GM12872 (cell line): ENCODE data around the gene WDPCP.
A peak's percentile ranks its signal among the peaks of the same experiment; 100 is the strongest.

Source experiments
- CTCF ChIP-seq: IDR thresholded peaks from 3 replicates; pipeline ENCODE4 v1.5.1; 2011; ENCODE audit warnings: low read depth, mild to moderate bottlenecking, low read length, moderate library complexity; ENCODE audit not compliant: insufficient read depth

The WDPCP gene

GRCh38 chr2:63124218-63124617 lies 464.1 kb downstream of the WDPCP start:
- TF ChIP-seq CTCF: no peak

- no peak for TF ChIP-seq CTCF
Observed at GRCh38 chr2:63122921-63123320, 465.4 kb downstream of the WDPCP start.

- 0 out of 3 replicates have a peak, but pooled peaks have one; percentile 12 for TF ChIP-seq CTCF
Observed at GRCh38 chr2:63121055-63121834, 467.0 kb downstream of the WDPCP start.

- no peak for TF ChIP-seq CTCF
Observed at GRCh38 chr2:63118821-63119220, 469.5 kb downstream of the WDPCP start.

GRCh38 chr2:63104482-63104881 lies 483.8 kb downstream of the WDPCP start:
- TF ChIP-seq CTCF: no peak

GRCh38 chr2:63101954-63102353 lies 486.3 kb downstream of the WDPCP start:
- TF ChIP-seq CTCF: no peak

- no peak for TF ChIP-seq CTCF
Observed at GRCh38 chr2:63099032-63099431, 489.2 kb downstream of the WDPCP start.
